GM18499 (cell line): ENCODE data around the gene REL.

Experiments used
- ATAC-seq: cut with Tn5 transposase; IDR thresholded peaks from one replicate; pipeline ENCODE4 v1.9.1; 2021; ENCODE audit warnings: moderate number of reproducible peaks; ENCODE audit not compliant: insufficient read depth, unreplicated experiment

The REL gene

GRCh38 chr2:60961457-60961856, 80.1 kb downstream of the REL start:
- ATAC-seq, result no peak

- no peak for ATAC-seq
These were observed 81.2 kb downstream of the REL start for GRCh38 chr2:60962528-60962927.

DNA sequence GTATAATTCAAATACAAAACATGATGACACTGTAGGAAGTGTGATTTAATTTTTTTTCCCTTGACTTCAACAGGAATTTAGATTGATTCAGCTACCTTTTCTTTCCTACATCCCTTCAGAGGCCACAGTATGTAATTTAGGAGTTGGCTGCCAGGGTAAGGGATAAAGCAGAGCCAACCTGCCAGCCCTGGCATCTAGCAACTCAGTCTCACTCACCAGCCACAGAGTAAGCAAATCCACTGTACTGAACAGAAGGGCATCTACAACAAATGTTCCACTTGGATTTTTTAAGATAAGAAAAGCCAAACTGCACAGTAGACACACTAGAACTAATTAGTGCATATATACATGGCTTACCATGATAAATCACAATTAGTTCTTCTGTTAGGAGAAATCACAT, 81.8 kb downstream of the REL start:
- ATAC-seq, result no peak

GRCh38 chr2:60964651-60965498, 83.5 kb downstream of the REL start:
- no peak for ATAC-seq

- ATAC-seq, result no peak
These were observed 84.1 kb downstream of the REL start for GRCh38 chr2:60965499-60965785.

DNA sequence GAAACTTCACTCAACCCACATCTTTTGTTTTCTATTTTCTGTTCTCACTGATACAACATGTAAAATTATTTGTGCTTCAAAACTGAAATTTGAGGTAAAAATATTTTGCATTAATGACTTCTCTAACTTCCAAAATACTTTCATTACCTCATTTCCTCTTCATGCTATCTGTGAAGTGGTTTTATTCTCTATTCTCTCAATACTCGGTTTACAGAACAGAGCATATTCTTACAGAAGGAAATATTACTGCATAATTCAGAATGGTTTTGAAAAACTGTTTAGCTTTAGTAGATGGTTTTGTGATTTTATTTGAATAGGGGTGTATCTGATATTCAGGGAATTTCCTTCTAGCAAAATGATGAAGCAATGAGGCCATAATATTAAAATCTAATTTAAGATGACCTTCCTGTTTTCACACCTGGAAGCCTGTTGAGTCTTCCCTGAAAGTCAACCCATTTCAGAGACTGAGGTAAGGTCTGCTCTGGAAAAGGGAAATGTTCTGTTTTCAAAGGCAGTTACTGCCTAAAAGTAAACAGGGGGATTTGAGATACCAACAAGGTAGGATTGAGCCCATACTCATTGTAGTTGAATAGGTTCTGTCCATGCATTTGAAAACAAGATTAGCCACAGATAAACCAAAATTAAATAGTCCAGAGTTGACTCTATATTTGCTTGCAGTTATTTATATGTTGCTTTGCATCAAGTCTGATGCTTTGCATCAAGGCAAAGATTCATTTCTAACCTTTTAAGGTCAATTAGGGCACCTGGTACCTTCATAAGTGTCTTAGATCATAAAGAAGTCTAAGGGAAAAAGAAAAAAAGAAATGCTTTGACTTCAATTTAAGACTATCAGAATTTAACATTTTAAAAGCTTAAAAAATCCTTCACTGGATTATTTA, 85.4 kb downstream of the REL start:
- peak; percentile 59 for ATAC-seq

- no peak for ATAC-seq
These were observed 91.7 kb downstream of the REL start for GRCh38 chr2:60972889-60973656.

DNA sequence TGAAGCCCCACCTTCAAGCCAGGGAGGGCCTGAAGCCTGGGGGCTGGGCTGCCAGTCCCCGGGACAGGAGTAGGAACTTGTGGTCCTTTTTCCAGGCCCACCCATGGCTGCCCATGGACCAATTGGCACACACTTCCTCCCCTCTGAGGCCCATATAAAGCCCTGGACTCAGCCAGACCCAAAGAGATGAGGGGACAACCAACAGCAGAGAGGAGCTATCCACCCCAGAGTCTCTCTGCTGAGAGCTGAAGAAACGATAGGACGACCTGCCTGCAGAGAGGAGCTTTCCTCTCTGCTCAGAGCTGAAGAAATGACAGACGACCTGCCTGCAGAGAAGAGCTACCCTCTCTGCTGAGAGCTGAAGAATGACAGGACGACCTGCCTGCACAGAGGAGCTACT, 92.3 kb downstream of the REL start:
- ATAC-seq, result no peak

GRCh38 chr2:60974652-60975051, 93.3 kb downstream of the REL start:
- no peak for ATAC-seq
